H1 (cell line): ENCODE data around the gene TSPAN5. TPM values are rescaled to one million over a fixed set of nuclear protein-coding genes. Genes with fewer than 3 reads are reported as not detected.

Experiments
- CTCF ChIA-PET: fragments of 300-600 bp; sonication (Branson Sonifier 250); formaldehyde crosslinking; loops from one replicate; lab custom pipeline; 2021; ENCODE audit not compliant: partially characterized antibody; lab: Charles Lee
- POLR2A ChIA-PET: fragments of 300-600 bp; sonication (Branson Sonifier 250); formaldehyde crosslinking; loops from one replicate; lab custom pipeline; 2021; ENCODE audit warnings: inconsistent platforms; ENCODE audit not compliant: partially characterized antibody; lab: Charles Lee
- DNase-seq, 2 experiments: peaks; one replicate each; pipeline versions ENCODE4 v3.0.0 to v3.0.0-alpha.2; 2010 to 2022; ENCODE audit warnings: low spot score in 2 of 2, low read depth in 1 of 2, mixed read lengths in 1 of 2
- FAIRE-seq: peaks from 2 replicates; lab custom pipeline; 2011; peaks lifted over from hg19 to GRCh38; lab: Jason Lieb, UNC
- H2AFZ ChIP-seq: 2 replicates; pipeline ENCODE4 v1.8.1; 2012; ENCODE audit warnings: low read length, inconsistent platforms
- H2AK5ac ChIP-seq: 2 replicates; pipeline ENCODE4 v1.6.1; 2013; ENCODE audit warnings: low read depth, low read length
- H2BK120ac ChIP-seq: replicated peaks from 2 replicates; pipeline ENCODE3; 2013; ENCODE audit warnings: low read depth, low read length, inconsistent platforms
- H2BK12ac ChIP-seq: 2 replicates; pipeline ENCODE4 v1.6.1; 2013; ENCODE audit warnings: low read depth, low read length
- H2BK15ac ChIP-seq: 2 replicates; pipeline ENCODE4 v1.6.1; 2013; ENCODE audit warnings: low read length
- H2BK20ac ChIP-seq: 2 replicates; pipeline ENCODE4 v1.6.1; 2013; ENCODE audit warnings: low read length
- H2BK5ac ChIP-seq: 2 replicates; pipeline ENCODE4 v1.6.1; 2013; ENCODE audit warnings: low read depth, low read length
- H3K14ac ChIP-seq: 2 replicates; pipeline ENCODE4 v1.6.1; 2013; ENCODE audit warnings: inconsistent platforms; ENCODE audit not compliant: insufficient read length
- H3K18ac ChIP-seq: 2 replicates; pipeline ENCODE4 v1.6.1; 2013; ENCODE audit warnings: low read length; ENCODE audit errors: extremely low read depth
- H3K23ac ChIP-seq: 2 replicates; pipeline ENCODE4 v1.6.1; 2013; ENCODE audit warnings: inconsistent platforms; ENCODE audit not compliant: insufficient read length
- H3K23me2 ChIP-seq: 2 replicates; pipeline ENCODE4 v1.6.1; 2013; ENCODE audit warnings: low read depth, low read length
- H3K27ac ChIP-seq: 2 replicates; pipeline ENCODE4 v1.6.1; 2011; ENCODE audit warnings: low read depth, low read length, inconsistent platforms
- H3K27me3 ChIP-seq, 4 experiments: replicated peaks in 1 of 4; 1 replicate in 1 of 4; 2 replicates in 3 of 4; pipeline versions ENCODE4 v1.6.1 to v1.8.1; 2011 to 2013; ENCODE audit warnings: low read length in 3 of 4, mild to moderate bottlenecking in 3 of 4, inconsistent platforms in 2 of 4, mixed read lengths in 2 of 4, moderate library complexity in 1 of 4; ENCODE audit not compliant: control insufficient read depth in 3 of 4, insufficient read depth in 3 of 4; ENCODE audit errors: extremely low read depth in 1 of 4
- H3K36me3 ChIP-seq, 4 experiments: 2 replicates each; pipeline versions ENCODE4 v1.6.1 to v1.8.1; 2011 to 2013; ENCODE audit warnings: mild to moderate bottlenecking in 4 of 4, low read length in 3 of 4, moderate library complexity in 2 of 4, control low read depth in 1 of 4, inconsistent platforms in 1 of 4; ENCODE audit not compliant: insufficient read depth in 4 of 4, control insufficient read depth in 2 of 4
- H3K4ac ChIP-seq: replicated peaks from 2 replicates; pipeline ENCODE3; 2013; ENCODE audit warnings: low read length, low read depth, mixed read lengths, inconsistent platforms; ENCODE audit not compliant: insufficient read length
- H3K4me1 ChIP-seq, 4 experiments: replicated peaks in 1 of 4; 1 replicate in 1 of 4; 2 replicates in 3 of 4; pipeline versions ENCODE4 v1.6.1 to v1.8.1; 2011 to 2013; ENCODE audit warnings: low read length in 3 of 4, inconsistent platforms in 2 of 4, mixed read lengths in 1 of 4; ENCODE audit not compliant: insufficient read depth in 4 of 4, control insufficient read depth in 3 of 4
- H3K4me2 ChIP-seq, 2 experiments: 2 replicates each; pipeline versions ENCODE4 v1.6.1 to v1.8.1; 2011 to 2013; ENCODE audit warnings: low read depth in 2 of 2, low read length in 2 of 2, control low read depth in 1 of 2, inconsistent platforms in 1 of 2, mild to moderate bottlenecking in 1 of 2; ENCODE audit not compliant: insufficient read depth in 1 of 2
- H3K4me3 ChIP-seq, 4 experiments: fragments of 200-600, 300-600 bp in 1 of 4; sonication (generic), shearing (Covaris generic), sonication (Bioruptor Twin) in 1 of 4; 2 replicates each; pipeline versions ENCODE4 v1.5.1 to v1.8.1; 2011 to 2016; ENCODE audit warnings: low read length in 4 of 4, low read depth in 3 of 4, control low read depth in 2 of 4, inconsistent platforms in 2 of 4, mild to moderate bottlenecking in 2 of 4, mixed read lengths in 1 of 4, moderate library complexity in 1 of 4; ENCODE audit not compliant: insufficient read depth in 2 of 4; ENCODE audit errors: extremely low read depth in 1 of 4
- H3K56ac ChIP-seq: replicated peaks from 2 replicates; pipeline ENCODE3; 2013; ENCODE audit warnings: low read depth, mild to moderate bottlenecking, mixed read lengths, low read length, inconsistent platforms; ENCODE audit not compliant: insufficient read length
- H3K79me1 ChIP-seq: 2 replicates; pipeline ENCODE4 v1.6.1; 2013; ENCODE audit warnings: low read depth, low read length, control low read depth
- H3K79me2 ChIP-seq, 2 experiments: 2 replicates each; pipeline versions ENCODE4 v1.6.1 to v1.8.1; 2012 to 2013; ENCODE audit warnings: low read length in 2 of 2, mild to moderate bottlenecking in 2 of 2, inconsistent platforms in 1 of 2; ENCODE audit not compliant: insufficient read depth in 2 of 2, control insufficient read depth in 1 of 2
- H3K9ac ChIP-seq, 4 experiments: replicated peaks in 1 of 4; 1 replicate in 1 of 4; 2 replicates in 3 of 4; pipeline versions ENCODE4 v1.6.1 to v1.8.1; 2011 to 2013; ENCODE audit warnings: low read depth in 3 of 4, low read length in 3 of 4, control low read depth in 2 of 4, mild to moderate bottlenecking in 2 of 4, moderate library complexity in 2 of 4, inconsistent platforms in 1 of 4; ENCODE audit errors: extremely low read depth in 1 of 4
- H3K9me3 ChIP-seq, 2 experiments: 2 replicates each; pipeline versions ENCODE4 v1.6.1 to v1.8.1; 2012 to 2013; ENCODE audit warnings: mild to moderate bottlenecking in 2 of 2, moderate library complexity in 2 of 2, control low read depth in 1 of 2, inconsistent platforms in 1 of 2, low read depth in 1 of 2, low read length in 1 of 2, mixed read lengths in 1 of 2; ENCODE audit not compliant: insufficient read depth in 2 of 2
- H4K20me1 ChIP-seq, 2 experiments: replicated peaks in 1 of 2; 2 replicates each; pipeline versions ENCODE3 to v1.8.1; 2011 to 2013; ENCODE audit warnings: inconsistent platforms in 2 of 2, low read length in 2 of 2, mild to moderate bottlenecking in 1 of 2; ENCODE audit not compliant: insufficient read depth in 2 of 2, control insufficient read depth in 1 of 2
- H4K5ac ChIP-seq: 2 replicates; pipeline ENCODE4 v1.6.1; 2013; ENCODE audit warnings: low read length, low read depth, mixed read lengths, inconsistent platforms; ENCODE audit not compliant: insufficient read length
- H4K8ac ChIP-seq: 2 replicates; pipeline ENCODE4 v1.8.0; 2013; ENCODE audit warnings: mild to moderate bottlenecking, moderate library complexity, low read length, inconsistent platforms; ENCODE audit not compliant: insufficient read depth; ENCODE audit errors: extremely low read depth
- H4K91ac ChIP-seq: replicated peaks from 2 replicates; pipeline ENCODE3; 2013; ENCODE audit warnings: low read length, mixed read lengths, inconsistent platforms; ENCODE audit not compliant: insufficient read length
- BCL11A ChIP-seq, 2 experiments: IDR thresholded peaks; one replicate each; pipeline ENCODE4 v1.6.1; 2011; ENCODE audit warnings: low read depth in 2 of 2, low read length in 2 of 2, mild to moderate bottlenecking in 2 of 2
- JUN ChIP-seq: IDR thresholded peaks from 2 replicates; pipeline ENCODE4 v1.6.1; 2011; ENCODE audit warnings: low read depth, mild to moderate bottlenecking, improper control_type of control experiment, low read length
- KDM4A ChIP-seq: IDR thresholded peaks from one replicate; pipeline ENCODE4 v1.7.1; 2012; ENCODE audit warnings: low read depth, mild to moderate bottlenecking, moderate library complexity, low read length, inconsistent platforms; ENCODE audit not compliant: severe bottlenecking
- NRF1 ChIP-seq: IDR thresholded peaks from 2 replicates; pipeline ENCODE4 v1.6.1; 2011; ENCODE audit warnings: mild to moderate bottlenecking, low read depth, low read length, improper control_type of control experiment
- POLR2A ChIP-seq, 2 experiments: IDR thresholded peaks; 1 replicate in 1 of 2; 2 replicates in 1 of 2; pipeline ENCODE4 v1.6.1; 2011; ENCODE audit warnings: low read depth in 2 of 2, low read length in 2 of 2, mild to moderate bottlenecking in 2 of 2; ENCODE audit errors: control extremely low read depth in 1 of 2
- POU5F1 ChIP-seq: IDR thresholded peaks from 2 replicates; pipeline ENCODE4 v1.6.1; 2011; ENCODE audit warnings: low read depth, mild to moderate bottlenecking, low read length, moderate library complexity
- RBBP5 ChIP-seq: IDR thresholded peaks from 2 replicates; pipeline ENCODE4 v1.7.1; 2012; ENCODE audit warnings: low read depth, mild to moderate bottlenecking, inconsistent platforms, low read length, moderate library complexity, borderline replicate concordance
- SIX5 ChIP-seq: IDR thresholded peaks from 2 replicates; pipeline ENCODE4 v1.6.1; 2011; ENCODE audit warnings: mild to moderate bottlenecking, low read depth, low read length
- SRF ChIP-seq: IDR thresholded peaks from 2 replicates; pipeline ENCODE4 v1.6.1; 2011; ENCODE audit warnings: mild to moderate bottlenecking, low read depth, low read length, moderate library complexity
- SUZ12 ChIP-seq: fragments of 200-600 bp; sonication (generic); IDR thresholded peaks from 2 replicates; pipeline ENCODE4 v1.6.1; 2012; ENCODE audit warnings: mild to moderate bottlenecking, inconsistent platforms, low read length, moderate library complexity, mixed read lengths
- TCF12 ChIP-seq: IDR thresholded peaks from 2 replicates; pipeline ENCODE4 v1.6.1; 2011; ENCODE audit warnings: low read depth, mild to moderate bottlenecking, low read length
- WGBS, 2 experiments: shearing (Covaris generic) in 1 of 2; methylation state at CpG; one replicate each; pipeline versions ENCODE4 v1.1.6 to v1.1.7; 2013 to 2015; ENCODE audit warnings: low lambda C conversion rate in 2 of 2, mixed read lengths in 2 of 2, inconsistent platforms in 1 of 2, low coverage in 1 of 2, missing lambda C conversion rate in 1 of 2; ENCODE audit not compliant: insufficient replicate concordance in 2 of 2, insufficient coverage in 1 of 2, insufficient read length in 1 of 2; ENCODE audit errors: extremely low coverage in 1 of 2, missing lambda C conversion rate in 1 of 2; 5-methylcytosine and 5-hydroxymethylcytosine counted together
- polyA plus RNA-seq, 7 experiments: library from polyadenylated mRNA; depleted of rRNA in 3 of 7; stranded (reverse) in 5 of 7; unstranded in 2 of 7; fragments of >200 nt in 5 of 7; fragments of 200-250 nt in 2 of 7; gene quantifications; 1 replicate in 5 of 7; 2 replicates in 1 of 7; 4 replicates in 1 of 7; pipeline versions ENCODE4 v1.2.1 to v1.2.3, GENCODE V29; 2011 to 2013; ENCODE audit warnings: missing spikeins in 2 of 7, mixed read lengths in 2 of 7
- total RNA-seq: library from RNA; stranded (reverse); fragmentation: NEBNext Ultra II Directional; extraction: Animal tissue kit (Norgen Biotek cat#: 25700); gene quantifications from 2 replicates; pipeline ENCODE4 v1.2.1, GENCODE V29; 2021

Gene TSPAN5
- total and polyA plus RNA-seq, 2 of the 8 experiments (the other 6 are each of a cell fraction or from before 2014, with no cell fraction given), result 17.6 to 21.2 TPM

- no peak overlapping the region for H3K14ac ChIP-seq
- no peak overlapping the region for H2BK15ac ChIP-seq
- H3K4me1 ChIP-seq, result no peaks in the 10 kb centered on the region
- H3K56ac ChIP-seq, result no peak overlapping the region
- no peak overlapping the region for H2BK20ac ChIP-seq
- H2BK120ac ChIP-seq, result no peak overlapping the region
- FAIRE-seq, result no peak
- no peak overlapping the region for H2AFZ ChIP-seq
- H2BK5ac ChIP-seq, result no peak overlapping the region
- no peak overlapping the region for H3K4me3 ChIP-seq
- H3K18ac ChIP-seq, result no peak overlapping the region
- no peaks in the 10 kb centered on the region for H3K79me1 ChIP-seq
- H3K4ac ChIP-seq, result no peak overlapping the region
- H4K20me1 ChIP-seq, result no peaks in the 10 kb centered on the region
- H3K23me2 ChIP-seq, result no peaks in the 10 kb centered on the region
- H4K5ac ChIP-seq, result no peak overlapping the region
- H2BK12ac ChIP-seq, result no peak overlapping the region
- no peak overlapping the region for H3K9ac ChIP-seq
- 79% methylated on average over 3 of the region's 3 CpGs; no CpG with 5 or more reads in 1 of the 2 experiments for WGBS, 2 experiments
- no peaks in the 10 kb centered on the region for H3K27me3 ChIP-seq
- TF ChIP-seq KDM4A (no peak), JUN (no peak), POLR2A (IDR thresholded peaks at IDR 0.05; ENCODE audit: control extremely low read depth in 1 of 2, low read depth in 2 of 2, low read length in 2 of 2) (no peak), POU5F1 (no peak), BCL11A (IDR thresholded peaks at IDR 0.05; ENCODE audit: low read depth in 2 of 2, low read length in 2 of 2) (no peak), TCF12 (no peak), RBBP5 (no peak), SRF (no peak), SUZ12 (no peak), NRF1 (no peak), SIX5 (no peak)
- DNase-seq, result no peak
- H3K79me2 ChIP-seq, result no peaks in the 10 kb centered on the region
- H3K4me2 ChIP-seq, result no peak overlapping the region
- ChIA-PET CTCF (no interaction called here), POLR2A (no interaction called here)
- no peak overlapping the region for H2AK5ac ChIP-seq
- H3K27ac ChIP-seq, result no peak overlapping the region
- no peaks in the 10 kb centered on the region for H3K9me3 ChIP-seq
- H4K91ac ChIP-seq, result no peak overlapping the region
- no peaks in the 10 kb centered on the region for H3K36me3 ChIP-seq
- H4K8ac ChIP-seq, result no peak overlapping the region
- no peak overlapping the region for H3K23ac ChIP-seq
Observed at GRCh38 chr4:98581126-98581525, 77.3 kb downstream of the TSPAN5 start.
